Measurements from ENCODE around the gene FAM168A. TPM values are rescaled to one million over a fixed set of nuclear protein-coding genes. Genes with fewer than 3 reads are reported as not detected.

The FAM168A gene
- total RNA-seq, 1 donor from 2014 or later = 52.2 TPM

GRCh38 chr11:73633999-73634398 lies 36.1 kb upstream of the FAM168A start:
- TF ChIP-seq, protein P1, sequence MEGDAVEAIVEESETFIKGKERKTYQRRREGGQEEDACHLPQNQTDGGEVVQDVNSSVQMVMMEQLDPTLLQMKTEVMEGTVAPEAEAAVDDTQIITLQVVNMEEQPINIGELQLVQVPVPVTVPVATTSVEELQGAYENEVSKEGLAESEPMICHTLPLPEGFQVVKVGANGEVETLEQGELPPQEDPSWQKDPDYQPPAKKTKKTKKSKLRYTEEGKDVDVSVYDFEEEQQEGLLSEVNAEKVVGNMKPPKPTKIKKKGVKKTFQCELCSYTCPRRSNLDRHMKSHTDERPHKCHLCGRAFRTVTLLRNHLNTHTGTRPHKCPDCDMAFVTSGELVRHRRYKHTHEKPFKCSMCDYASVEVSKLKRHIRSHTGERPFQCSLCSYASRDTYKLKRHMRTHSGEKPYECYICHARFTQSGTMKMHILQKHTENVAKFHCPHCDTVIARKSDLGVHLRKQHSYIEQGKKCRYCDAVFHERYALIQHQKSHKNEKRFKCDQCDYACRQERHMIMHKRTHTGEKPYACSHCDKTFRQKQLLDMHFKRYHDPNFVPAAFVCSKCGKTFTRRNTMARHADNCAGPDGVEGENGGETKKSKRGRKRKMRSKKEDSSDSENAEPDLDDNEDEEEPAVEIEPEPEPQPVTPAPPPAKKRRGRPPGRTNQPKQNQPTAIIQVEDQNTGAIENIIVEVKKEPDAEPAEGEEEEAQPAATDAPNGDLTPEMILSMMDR (IDR thresholded peaks at IDR 0.05) = no peak

GRCh38 chr11:73632996-73633395 lies 35.1 kb upstream of the FAM168A start:
- Mint-ChIP-seq H3K27me3 (ENCODE audit: unreplicated experiment) (peaks cover 10% of the 10 kb centered on the region), H3K27ac (ENCODE audit: unreplicated experiment) (no peak overlapping the region), H3K4me3 (ENCODE audit: unreplicated experiment) (no peak overlapping the region), H3K4me1 (ENCODE audit: unreplicated experiment) (no peaks in the 10 kb centered on the region), H3K36me3 (ENCODE audit: unreplicated experiment) (no peaks in the 10 kb centered on the region), H3K9me3 (ENCODE audit: unreplicated experiment) (no peaks in the 10 kb centered on the region)
- no peak for DNase-seq (ENCODE audit: extremely low spot score, unreplicated experiment)
- TF ChIP-seq, protein P1 (IDR thresholded peaks at IDR 0.05) = no peak

More at GRCh38 chr11:73633999-73634398, 36.1 kb upstream of the FAM168A start:
- H3K4me1 Mint-ChIP-seq (ENCODE audit: unreplicated experiment) = no peaks in the 10 kb centered on the region
- no peaks in the 10 kb centered on the region for H3K9me3 Mint-ChIP-seq (ENCODE audit: unreplicated experiment)
- no peak overlapping the region for H3K27ac Mint-ChIP-seq (ENCODE audit: unreplicated experiment)
- no peak overlapping the region for H3K4me3 Mint-ChIP-seq (ENCODE audit: unreplicated experiment)
- peaks cover 6% of the 10 kb centered on the region for H3K27me3 Mint-ChIP-seq (ENCODE audit: unreplicated experiment)
- no peaks in the 10 kb centered on the region for H3K36me3 Mint-ChIP-seq (ENCODE audit: unreplicated experiment)
- no peak for DNase-seq (ENCODE audit: extremely low spot score, unreplicated experiment)

GRCh38 chr11:73629907-73630306 lies 32.0 kb upstream of the FAM168A start:
- DNase-seq (ENCODE audit: extremely low spot score, unreplicated experiment) = no peak
- H3K4me1 Mint-ChIP-seq (ENCODE audit: unreplicated experiment) = peaks cover 5% of the 10 kb centered on the region
- H3K27me3 Mint-ChIP-seq (ENCODE audit: unreplicated experiment) = peaks cover 14% of the 10 kb centered on the region
- H3K36me3 Mint-ChIP-seq (ENCODE audit: unreplicated experiment) = no peaks in the 10 kb centered on the region
- H3K4me3 Mint-ChIP-seq (ENCODE audit: unreplicated experiment) = no peak overlapping the region
- H3K27ac Mint-ChIP-seq (ENCODE audit: unreplicated experiment) = no peak overlapping the region
- TF ChIP-seq, protein P1 (IDR thresholded peaks at IDR 0.05) = no peak
- no peaks in the 10 kb centered on the region for H3K9me3 Mint-ChIP-seq (ENCODE audit: unreplicated experiment)

DNA sequence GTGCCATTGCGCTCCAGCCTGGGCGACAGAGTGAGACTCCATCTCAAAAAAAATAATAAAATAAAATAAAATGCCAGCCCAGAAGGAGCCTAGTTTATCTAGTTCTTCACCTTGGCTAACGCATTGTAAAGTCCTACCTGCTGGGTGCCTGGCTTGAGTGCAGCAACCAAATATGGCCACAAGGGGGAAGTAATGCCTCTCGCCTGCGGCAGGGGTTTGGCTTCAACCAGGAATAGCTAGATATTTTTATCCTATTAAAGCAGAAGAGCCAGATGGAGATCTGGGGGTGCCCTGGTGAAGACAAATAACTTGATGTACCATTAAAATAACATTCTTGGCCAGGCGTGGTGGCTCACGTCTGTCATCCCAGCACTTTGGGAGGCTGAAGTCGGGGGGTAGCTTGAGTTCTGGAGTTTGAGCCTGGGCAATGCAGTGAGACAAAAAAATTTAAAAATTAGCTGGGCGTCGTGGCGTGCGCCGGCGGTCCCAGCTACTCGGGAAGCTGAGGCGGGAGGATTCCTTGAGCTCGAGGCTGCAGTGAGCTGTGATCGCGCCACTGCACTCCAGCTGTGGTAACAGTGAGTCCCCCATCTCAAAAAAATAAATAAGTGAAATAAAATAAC lies 27.9 kb upstream of the FAM168A start:
- Mint-ChIP-seq H3K27ac (ENCODE audit: unreplicated experiment) (no peak overlapping the region), H3K4me1 (ENCODE audit: unreplicated experiment) (peaks cover 5% of the 10 kb centered on the region), H3K27me3 (ENCODE audit: unreplicated experiment) (peaks cover 38% of the 10 kb centered on the region), H3K36me3 (ENCODE audit: unreplicated experiment) (no peaks in the 10 kb centered on the region), H3K9me3 (ENCODE audit: unreplicated experiment) (no peaks in the 10 kb centered on the region), H3K4me3 (ENCODE audit: unreplicated experiment) (peak overlapping the region; percentile 14)
- no peak for DNase-seq (ENCODE audit: extremely low spot score, unreplicated experiment)
- TF ChIP-seq, protein P1 (IDR thresholded peaks at IDR 0.05) = peak; percentile 86

DNA sequence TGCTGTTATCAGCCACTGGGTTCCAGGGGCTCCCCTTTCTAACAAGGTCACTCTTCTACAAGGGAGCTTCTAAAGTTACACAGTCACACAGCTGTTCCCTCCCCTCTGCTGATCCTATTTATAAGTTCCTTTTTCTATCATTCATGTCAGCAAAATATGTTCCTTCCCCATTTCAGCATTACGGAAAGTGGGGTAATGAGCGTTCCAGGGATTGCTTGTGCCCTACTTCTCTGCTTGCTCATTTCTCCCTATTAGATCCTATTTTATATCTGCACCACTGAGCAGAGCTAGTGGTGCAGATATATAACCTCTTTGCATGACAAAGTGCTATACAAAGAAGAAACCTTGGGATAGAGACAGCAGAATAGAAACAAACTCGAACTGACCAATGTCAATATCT lies 25.8 kb upstream of the FAM168A start:
- H3K36me3 Mint-ChIP-seq (ENCODE audit: unreplicated experiment) = no peaks in the 10 kb centered on the region
- no peaks in the 10 kb centered on the region for H3K9me3 Mint-ChIP-seq (ENCODE audit: unreplicated experiment)
- TF ChIP-seq, protein P1 (IDR thresholded peaks at IDR 0.05) = no peak
- H3K27me3 Mint-ChIP-seq (ENCODE audit: unreplicated experiment) = peaks cover 33% of the 10 kb centered on the region
- no peak overlapping the region for H3K27ac Mint-ChIP-seq (ENCODE audit: unreplicated experiment)
- no peak for DNase-seq (ENCODE audit: extremely low spot score, unreplicated experiment)
- peaks cover 5% of the 10 kb centered on the region for H3K4me1 Mint-ChIP-seq (ENCODE audit: unreplicated experiment)
- no peak overlapping the region for H3K4me3 Mint-ChIP-seq (ENCODE audit: unreplicated experiment)

All from osteocyte (in vitro differentiated cells).